Hepatocyte (in vitro differentiated cells): ENCODE results near the gene ZNHIT6.

Experiments
- EZH2 ChIP-seq: fragments of 200-600 bp; sonication (generic); IDR thresholded peaks from 2 replicates; pipeline ENCODE4 v1.6.1; 2016; ENCODE audit warnings: antibody characterized with exemption, mild to moderate bottlenecking, borderline replicate concordance
- EZH2phosphoT487 ChIP-seq: fragments of 200-600 bp; sonication (generic); IDR thresholded peaks from one replicate; pipeline ENCODE4 v1.6.1; 2018; ENCODE audit warnings: antibody characterized with exemption, mild to moderate bottlenecking, low read depth, moderate library complexity; ENCODE audit not compliant: unreplicated experiment, severe bottlenecking

DNA sequence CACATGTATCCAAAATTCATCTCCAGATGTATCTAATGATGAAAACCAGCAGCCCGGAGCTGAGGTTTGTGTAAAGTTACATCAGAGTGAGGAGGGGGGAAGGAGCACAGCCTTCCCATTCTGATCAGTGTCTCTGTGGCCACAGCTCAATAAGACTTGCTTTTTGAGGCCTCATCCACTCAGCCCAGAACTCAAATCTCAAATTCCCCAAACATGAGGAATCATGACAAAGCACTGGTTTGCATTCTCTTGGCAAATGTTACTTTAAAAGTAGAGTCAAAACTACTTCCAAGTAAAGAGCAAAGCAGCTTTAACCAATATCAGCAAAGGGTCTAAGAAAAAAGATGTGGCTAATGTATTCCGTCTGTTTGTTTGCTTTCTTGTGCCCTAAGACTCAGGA lies 96.8 kb downstream of the ZNHIT6 start:
- no peak for TF ChIP-seq EZH2
- TF ChIP-seq EZH2phosphoT487 = no peak
